GM19463 (cell line): ENCODE measurements around the gene SUCLG1.

Experiments
- ATAC-seq: cut with Tn5 transposase; IDR thresholded peaks from one replicate; pipeline ENCODE4 v1.9.1; 2021; ENCODE audit warnings: mild to moderate bottlenecking, moderate library complexity; ENCODE audit not compliant: unreplicated experiment

Gene SUCLG1

GRCh38 chr2:84467389-84467788, 8.3 kb upstream of the SUCLG1 start:
- no peak for ATAC-seq

- no peak for ATAC-seq
These were observed 2.2 kb upstream of the SUCLG1 start for GRCh38 chr2:84461310-84461709.

- ATAC-seq, result no peak
These were observed 1.6 kb upstream of the SUCLG1 start for GRCh38 chr2:84460670-84461069.

GRCh38 chr2:84459944-84460429, 907 bp upstream of the SUCLG1 start:
- ATAC-seq, result no peak

GRCh38 chr2:84458551-84459017, 496 bp downstream of the SUCLG1 start:
- peak; percentile 28 for ATAC-seq

- no peak for ATAC-seq
These were observed 1.4 kb downstream of the SUCLG1 start for GRCh38 chr2:84457686-84458085.

- ATAC-seq, result no peak
These were observed 2.9 kb downstream of the SUCLG1 start for GRCh38 chr2:84456156-84456555.

- no peak for ATAC-seq
These were observed 4.5 kb downstream of the SUCLG1 start for GRCh38 chr2:84454581-84454980.

GRCh38 chr2:84452624-84453023, 6.5 kb downstream of the SUCLG1 start:
- ATAC-seq, result no peak

GRCh38 chr2:84451579-84451978, 7.5 kb downstream of the SUCLG1 start:
- ATAC-seq, result no peak

- ATAC-seq, result no peak
These were observed 8.5 kb downstream of the SUCLG1 start for GRCh38 chr2:84450288-84451227.

- ATAC-seq, result no peak
These were observed 9.4 kb downstream of the SUCLG1 start for GRCh38 chr2:84449711-84450110.

- ATAC-seq, result no peak
These were observed 10.0 kb downstream of the SUCLG1 start for GRCh38 chr2:84449055-84449454.

- no peak for ATAC-seq
These were observed 15.6 kb downstream of the SUCLG1 start for GRCh38 chr2:84443477-84443876.

- ATAC-seq, result no peak
These were observed 16.2 kb downstream of the SUCLG1 start for GRCh38 chr2:84442888-84443287.

GRCh38 chr2:84441505-84441904, 17.6 kb downstream of the SUCLG1 start:
- no peak for ATAC-seq

- no peak for ATAC-seq
These were observed 18.0 kb downstream of the SUCLG1 start for GRCh38 chr2:84441036-84441435.

- ATAC-seq, result no peak
These were observed 23.6 kb downstream of the SUCLG1 start for GRCh38 chr2:84435345-84436025.

GRCh38 chr2:84429328-84429727, 29.8 kb downstream of the SUCLG1 start:
- ATAC-seq, result no peak

- ATAC-seq, result peak; percentile 64
These were observed 31.6 kb downstream of the SUCLG1 start for GRCh38 chr2:84427235-84428138.

GRCh38 chr2:84425310-84425709, 33.8 kb downstream of the SUCLG1 start:
- no peak for ATAC-seq
